Adrenal gland (tissue), 12 donors: ENCODE data around the gene VPS25. TPM values are rescaled to one million over a fixed set of nuclear protein-coding genes. Genes with fewer than 3 reads are reported as not detected.

Experiments used
- DNase-seq, 7 donors: peaks; one replicate each; pipeline ENCODE4 v3.0.0-alpha.2; 2019 to 2020
- H3K27ac ChIP-seq, 5 donors: fragments of 200-600 bp; sonication (generic) in 4 of 5; 1 replicate in 3 of 5; 2 replicates in 2 of 5; pipeline versions ENCODE4 v1.5.1 to v1.8.0; 2016 to 2020; ENCODE audit warnings: mild to moderate bottlenecking in 1 of 5
- H3K27me3 ChIP-seq: fragments of 200-600 bp; 2 replicates; pipeline ENCODE4 v1.8.0; 2021
- H3K36me3 ChIP-seq, 2 donors: fragments of 200-600 bp; replicated peaks in 1 of 2; 1 replicate in 1 of 2; 2 replicates in 1 of 2; pipeline versions ENCODE4 v1.5.1 to v1.8.0; 2018 to 2022
- H3K4me1 ChIP-seq, 2 donors: fragments of 200-600 bp; replicated peaks in 1 of 2; 1 replicate in 1 of 2; 2 replicates in 1 of 2; pipeline versions ENCODE4 v1.5.1 to v1.8.0; 2018 to 2021
- H3K4me3 ChIP-seq, 4 donors: fragments of 200-600 bp; sonication (generic) in 3 of 4; one replicate each; pipeline ENCODE4 v1.5.1; 2016 to 2018
- H3K9me3 ChIP-seq, 3 donors: fragments of 200-600 bp; sonication (generic) in 1 of 3; replicated peaks in 1 of 3; 1 replicate in 2 of 3; 2 replicates in 1 of 3; pipeline versions ENCODE4 v1.5.1 to v1.8.0; 2016 to 2021
- CTCF ChIP-seq, 6 experiments: fragments of 450-650 bp in 4 of 6; fragments of 200-600 bp in 2 of 6; sonication (generic) in 1 of 6; IDR thresholded peaks; 1 replicate in 5 of 6; 2 replicates in 1 of 6; pipeline versions ENCODE4 v1.5.1 to v1.8.0; 2016 to 2021; ENCODE audit warnings: antibody characterized with exemption in 6 of 6, mild to moderate bottlenecking in 2 of 6, moderate library complexity in 1 of 6
- POLR2A ChIP-seq, 2 donors: fragments of 450-650 bp; IDR thresholded peaks; one replicate each; pipeline ENCODE4 v1.6.1; 2017; ENCODE audit warnings: antibody characterized with exemption in 2 of 2, mild to moderate bottlenecking in 2 of 2, moderate library complexity in 1 of 2
- WGBS, 4 donors: extraction: QIAGEN DNeasy Blood & Tissue Kit in 2 of 4; methylation state at CpG; one replicate each; pipeline versions ENCODE4 v1.1.5 to v1.1.7; 2013 to 2017; 5-methylcytosine and 5-hydroxymethylcytosine counted together
- intact Hi-C, 2 donors: fragments of 100-400 bp; cut with DNase I; formaldehyde crosslinking; loops; one replicate each; pipeline versions ENCODE4 v1.14.1 to v1.15.0; 2022 to 2023
- polyA plus RNA-seq, 3 donors: library from polyadenylated mRNA; stranded (reverse); fragments of 200-250 nt in 2 of 3; fragments of 350-450 nt in 1 of 3; fragmentation: Illumina TruSeq in 1 of 3; extraction: RNeasy Lipid Tissue Mini Kit (QIAGEN cat#74804) in 1 of 3; gene quantifications; one replicate each; pipeline ENCODE4 v1.2.3, GENCODE V29; 2013 to 2014
- total RNA-seq, 9 donors: library from RNA; depleted of rRNA in 4 of 9; stranded (reverse); fragments of >200 nt in 4 of 9; fragments of 120-200 nt in 1 of 9; fragmentation: NEBNext Ultra II Directional in 1 of 9; extraction: Animal tissue kit (Norgen Biotek cat#: 25700) in 1 of 9; gene quantifications; one replicate each; pipeline versions ENCODE4 v1.1.0 to v1.2.4, GENCODE V29; 2013 to 2023
- donor health status: healthy with polysubstance abuse.
- donor health status: Bipolar disorder and iron deficiency.
- donor health status: DM: yes; HTN: yes; CAD: no.
- donor health status: DM: no; HTN: no; CAD: no.
- donor health status: DM: no; HTN: no; CAD: no.
- donor health status: DM: yes; HTN: yes; CAD: no.

The VPS25 gene
- total and polyA plus RNA-seq, 12 donors: 25.7 to 135 (median 51.6) TPM

GRCh38 chr17:42744806-42745617, 28.2 kb upstream of the VPS25 start, which contains the start of gene EZH1:
Gene EZH1 (minus strand): TSS chr17:42745040. CDS start chr17:42728941, 16,099 bp downstream.
- peak in 3 of 6 experiments; percentile 16 to 36 (median 34) for TF ChIP-seq CTCF (IDR thresholded peaks at IDR 0.05)
- peak in 1 of 2 donors; percentile 86 for TF ChIP-seq POLR2A (IDR thresholded peaks at IDR 0.05)
- Histone ChIP-seq H3K4me1 (peaks cover 14 to 27% of the 10 kb centered on the region in 2 donors), H3K27me3 (no peaks in the 10 kb centered on the region), H3K4me3 (peak within 1 kb of the TSS in 3 of 4 donors; percentile 46 to 92 (median 65)), H3K27ac (peak within 1 kb of the TSS; percentile 78 to 92 (median 89)), H3K9me3 (no peaks in the 10 kb centered on the region), H3K36me3 (no peaks in the 10 kb centered on the region)
- intact Hi-C loops: no loop called here
- peak; percentile 88 to 93 (median 91) for DNase-seq
- 5 to 33% (median 14%) methylated on average over 8 to 50 of the region's 50 CpGs for WGBS, 4 donors

- peaks cover 14 to 28% of the 10 kb centered on the region in 2 donors for H3K4me1 ChIP-seq
- peak overlapping the region in 2 of 5 donors; percentile 34 to 59 for H3K27ac ChIP-seq
- TF ChIP-seq CTCF (IDR thresholded peaks at IDR 0.05): no peak
- no peak for TF ChIP-seq POLR2A (IDR thresholded peaks at IDR 0.05)
- intact Hi-C loops: no loop called here
- H3K9me3 ChIP-seq: no peaks in the 10 kb centered on the region
- H3K27me3 ChIP-seq: no peaks in the 10 kb centered on the region
- no peak overlapping the region for H3K4me3 ChIP-seq
- peak in 1 of 7 donors; percentile 13 for DNase-seq
- H3K36me3 ChIP-seq: no peaks in the 10 kb centered on the region
- WGBS, 4 donors: 50 to 55% (median 54%) methylated on average over 7 of the region's 7 CpGs
Observed at GRCh38 chr17:42748202-42748907, 24.9 kb upstream of the VPS25 start.

GRCh38 chr17:42748908-42749798, 24.1 kb upstream of the VPS25 start:
- WGBS, 4 donors: 56 to 67% (median 61%) methylated on average over 11 of the region's 11 CpGs
- Histone ChIP-seq H3K36me3 (no peaks in the 10 kb centered on the region), H3K27me3 (no peaks in the 10 kb centered on the region), H3K4me3 (no peak overlapping the region), H3K27ac (peak overlapping the region in 2 of 5 donors; percentile 34 to 59), H3K4me1 (peaks cover 6 to 20% of the 10 kb centered on the region in 2 donors), H3K9me3 (no peaks in the 10 kb centered on the region)
- no peak for DNase-seq
- intact Hi-C loops: no loop called here
- TF ChIP-seq POLR2A (IDR thresholded peaks at IDR 0.05) (no peak), CTCF (IDR thresholded peaks at IDR 0.05) (no peak)
